IMR-90 (cell line): ENCODE measurements around the gene NKX6-2. TPM values are rescaled to one million over a fixed set of nuclear protein-coding genes. Genes with fewer than 3 reads are reported as not detected.

Source experiments
- ATAC-seq: fragments of 200-7000 bp; cut with Tn5 transposase; 2 replicates; pipeline ENCODE4 v1.9.1; 2020; ENCODE audit warnings: low read depth, mild to moderate bottlenecking, moderate library complexity
- BruUV-seq: library from RNA; stranded (reverse); fragments of 400-500 nt; replicated peaks from 2 replicates; lab custom pipeline; 2021; lab: Mats Ljungman, UMichigan
- CTCF ChIA-PET: fragments of 300-600 bp; formaldehyde crosslinking; extraction: SDS; loops from one replicate; lab custom pipeline; 2021; ENCODE audit warnings: antibody characterized with exemption; lab: Yijun Ruan, JAX
- POLR2A ChIA-PET: fragments of 300-600 bp; sonication (Branson Sonifier 250); formaldehyde crosslinking; loops from one replicate; lab custom pipeline; 2022; ENCODE audit warnings: antibody characterized with exemption; ENCODE audit not compliant: unreplicated experiment; lab: Charles Lee
- DNase-seq: peaks from one replicate; pipeline ENCODE4 v3.0.0; 2013
- H2AFZ ChIP-seq: replicated peaks from 2 replicates; pipeline ENCODE3; 2013; ENCODE audit warnings: low read length, mild to moderate bottlenecking; ENCODE audit not compliant: poor library complexity
- H2AK5ac ChIP-seq: 2 replicates; pipeline ENCODE4 v1.6.1; 2013; ENCODE audit warnings: low read depth, low read length, inconsistent platforms
- H2AK9ac ChIP-seq: replicated peaks from 2 replicates; pipeline ENCODE3; 2013; ENCODE audit warnings: mild to moderate bottlenecking, low read depth, low read length, moderate library complexity; ENCODE audit not compliant: poor library complexity
- H2BK120ac ChIP-seq: 2 replicates; pipeline ENCODE4 v1.6.1; 2013; ENCODE audit warnings: low read depth, low read length, inconsistent platforms
- H2BK15ac ChIP-seq: 3 replicates; pipeline ENCODE4 v1.6.1; 2013; ENCODE audit warnings: low read depth, low read length, inconsistent platforms
- H2BK20ac ChIP-seq: 2 replicates; pipeline ENCODE4 v1.6.1; 2013; ENCODE audit warnings: low read depth, mild to moderate bottlenecking, inconsistent platforms, low read length, moderate library complexity
- H2BK5ac ChIP-seq: 2 replicates; pipeline ENCODE4 v1.6.1; 2013; ENCODE audit warnings: mild to moderate bottlenecking, low read depth, low read length, inconsistent platforms; ENCODE audit not compliant: poor library complexity, severe bottlenecking
- H3K14ac ChIP-seq: replicated peaks from 2 replicates; pipeline ENCODE4 v1.6.1; 2013; ENCODE audit warnings: low read depth, low read length, inconsistent platforms
- H3K18ac ChIP-seq: 2 replicates; pipeline ENCODE4 v1.6.1; 2013; ENCODE audit warnings: low read depth, low read length, control low read depth
- H3K23ac ChIP-seq: 2 replicates; pipeline ENCODE4 v1.6.1; 2013; ENCODE audit warnings: low read depth, low read length, inconsistent platforms
- H3K27ac ChIP-seq: 2 replicates; pipeline ENCODE4 v1.5.1; 2013; ENCODE audit warnings: mild to moderate bottlenecking, control low read depth, low read length; ENCODE audit not compliant: insufficient read depth
- H3K27me3 ChIP-seq: 2 replicates; pipeline ENCODE4 v1.6.1; 2013; ENCODE audit warnings: low read length; ENCODE audit not compliant: control insufficient read depth, insufficient read depth
- H3K36me3 ChIP-seq: 2 replicates; pipeline ENCODE4 v1.6.1; 2013; ENCODE audit warnings: low read length, mixed read lengths; ENCODE audit not compliant: control insufficient read depth, insufficient read depth
- H3K4ac ChIP-seq: 2 replicates; pipeline ENCODE4 v1.6.1; 2013; ENCODE audit warnings: low read depth, low read length, inconsistent platforms
- H3K4me1 ChIP-seq: 2 replicates; pipeline ENCODE4 v1.6.1; 2013; ENCODE audit warnings: low read length, mixed read lengths; ENCODE audit not compliant: control insufficient read depth, insufficient read depth
- H3K4me2 ChIP-seq: 2 replicates; pipeline ENCODE4 v1.6.1; 2013; ENCODE audit warnings: low read depth, mild to moderate bottlenecking, control low read depth, low read length, moderate library complexity
- H3K4me3 ChIP-seq: 2 replicates; pipeline ENCODE4 v1.5.1; 2013; ENCODE audit warnings: low read depth, mild to moderate bottlenecking, control low read depth, low read length, moderate library complexity; ENCODE audit not compliant: insufficient read depth
- H3K56ac ChIP-seq: 2 replicates; pipeline ENCODE4 v1.6.1; 2013; ENCODE audit warnings: low read length, inconsistent platforms; ENCODE audit not compliant: insufficient read depth; ENCODE audit errors: extremely low read depth
- H3K79me1 ChIP-seq, 2 experiments: 2 replicates each; pipeline ENCODE4 v1.6.1; 2013; ENCODE audit warnings: low read length in 2 of 2, inconsistent platforms in 1 of 2, low read depth in 1 of 2
- H3K9ac ChIP-seq: 2 replicates; pipeline ENCODE4 v1.6.1; 2013; ENCODE audit warnings: low read depth, low read length, control low read depth
- H3K9me1 ChIP-seq: 2 replicates; pipeline ENCODE4 v1.6.1; 2013; ENCODE audit warnings: low read length, inconsistent platforms; ENCODE audit not compliant: insufficient read depth
- H3K9me3 ChIP-seq: 2 replicates; pipeline ENCODE4 v1.6.1; 2013; ENCODE audit warnings: low read length; ENCODE audit not compliant: control insufficient read depth, insufficient read depth
- H4K20me1 ChIP-seq: 2 replicates; pipeline ENCODE4 v1.6.1; 2013; ENCODE audit warnings: low read length, inconsistent platforms; ENCODE audit not compliant: insufficient read depth
- H4K5ac ChIP-seq: 2 replicates; pipeline ENCODE4 v1.6.1; 2013; ENCODE audit warnings: mild to moderate bottlenecking, low read depth, low read length, control low read depth
- H4K8ac ChIP-seq, 2 experiments: 2 replicates each; pipeline ENCODE4 v1.6.1; 2013; ENCODE audit warnings: low read depth in 2 of 2, low read length in 2 of 2, control low read depth in 1 of 2, inconsistent platforms in 1 of 2
- H4K91ac ChIP-seq: 2 replicates; pipeline ENCODE4 v1.6.1; 2013; ENCODE audit warnings: low read depth, low read length, inconsistent platforms; ENCODE audit not compliant: insufficient read depth
- BHLHE40 ChIP-seq: fragments of 150-350 bp; IDR thresholded peaks from 2 replicates; pipeline ENCODE4 v1.6.1; 2016; ENCODE audit warnings: mild to moderate bottlenecking, low read depth, low read length
- CHD1 ChIP-seq: IDR thresholded peaks from 2 replicates; pipeline ENCODE4 v1.6.1; 2012; ENCODE audit warnings: low read depth, low read length, improper control_type of control experiment
- CTCF ChIP-seq: conservative IDR thresholded peaks from 2 replicates; pipeline ENCODE4 v1.5.1; 2012; ENCODE audit warnings: mild to moderate bottlenecking, low read depth, low read length, improper control_type of control experiment
- MAFK ChIP-seq: IDR thresholded peaks from 2 replicates; pipeline ENCODE4 v1.6.1; 2012; ENCODE audit warnings: low read depth, low read length, improper control_type of control experiment
- MXI1 ChIP-seq: IDR thresholded peaks from 2 replicates; pipeline ENCODE4 v1.6.1; 2012; ENCODE audit warnings: low read depth, mild to moderate bottlenecking, low read length, moderate library complexity, borderline replicate concordance
- NFE2L2 ChIP-seq: fragments of 150-350 bp; IDR thresholded peaks from 2 replicates; pipeline ENCODE4 v1.6.1; 2016; ENCODE audit warnings: low read depth, mild to moderate bottlenecking, low read length
- POLR2A ChIP-seq: IDR thresholded peaks from 2 replicates; pipeline ENCODE4 v1.6.1; 2012; ENCODE audit warnings: mild to moderate bottlenecking, low read depth, low read length
- RAD21 ChIP-seq: IDR thresholded peaks from 2 replicates; pipeline ENCODE4 v1.6.1; 2012; ENCODE audit warnings: low read length, improper control_type of control experiment
- RCOR1 ChIP-seq: IDR thresholded peaks from 2 replicates; pipeline ENCODE4 v1.6.1; 2012; ENCODE audit warnings: mild to moderate bottlenecking, low read length, improper control_type of control experiment; ENCODE audit not compliant: insufficient replicate concordance
- RFX5 ChIP-seq: IDR thresholded peaks from 2 replicates; pipeline ENCODE4 v1.8.0; 2012; ENCODE audit warnings: low read depth, mild to moderate bottlenecking, low read length, moderate library complexity
- SMC3 ChIP-seq: fragments of 150-350 bp; IDR thresholded peaks from 2 replicates; pipeline ENCODE4 v1.6.1; 2016; ENCODE audit warnings: low read depth, mild to moderate bottlenecking, antibody characterized with exemption, low read length, moderate library complexity
- USF2 ChIP-seq: fragments of 150-350 bp; IDR thresholded peaks from 2 replicates; pipeline ENCODE4 v1.6.1; 2017; ENCODE audit warnings: mild to moderate bottlenecking, antibody characterized with exemption, low read length, low read depth
- WGBS, 2 experiments: methylation state at CpG; one replicate each; pipeline versions ENCODE4 v1.1.5 to v1.1.7; 2013; ENCODE audit warnings: missing lambda C conversion rate in 2 of 2; ENCODE audit not compliant: insufficient read length in 1 of 2; ENCODE audit errors: extremely low coverage in 2 of 2; 5-methylcytosine and 5-hydroxymethylcytosine counted together
- dilution Hi-C: fragments of 300-500 bp; cut with HindIII; formaldehyde crosslinking; loops from one replicate; pipeline ENCODE4 v1.14.3; 2018; ENCODE audit warnings: low sequenced_read_pairs; ENCODE audit not compliant: unreplicated experiment
- in situ Hi-C: fragments of 300-500 bp; cut with MboI; formaldehyde crosslinking; loops from 3 replicates; pipeline ENCODE4 v1.14.3; 2019; ENCODE audit warnings: low sequenced_read_pairs, inconsistent platforms, mixed read lengths
- intact Hi-C: fragments of 100-400 bp; cut with micrococcal nuclease; formaldehyde crosslinking; loops from 2 replicates; pipeline ENCODE4 v1.10.0; 2022
- polyA plus RNA-seq, 3 experiments: library from polyadenylated mRNA; depleted of rRNA; stranded (reverse); fragments of >200 nt; gene quantifications; 2 replicates each; pipeline ENCODE4 v1.2.3, GENCODE V29; 2012; ENCODE audit warnings: low replicate concordance in 1 of 3
- total RNA-seq: library from RNA; depleted of rRNA; stranded (reverse); fragments of >200 nt; gene quantifications from 2 replicates; pipeline ENCODE4 v1.2.3, GENCODE V29; 2012
- TF ChIP-seq, protein P1 (sequence below): fragments of 150-350 bp; IDR thresholded peaks from 2 replicates; pipeline ENCODE4 v1.6.1; 2016; ENCODE audit warnings: low read depth, mild to moderate bottlenecking, low read length, moderate library complexity, borderline replicate concordance

Gene NKX6-2
- total and polyA plus RNA-seq, 2 of the 4 experiments (the other 2 are of a cell fraction), result not detected

GRCh38 chr10:132810141-132810806 lies 24.3 kb upstream of the NKX6-2 start:
- 74% methylated on average over 28 of the region's 39 CpGs; no CpG with 5 or more reads in 1 of the 2 experiments for WGBS, 2 experiments
- Histone ChIP-seq H2AK9ac (no peak overlapping the region), H3K36me3 (no peaks in the 10 kb centered on the region), H3K18ac (no peak overlapping the region), H3K4me1 (no peaks in the 10 kb centered on the region), H3K9me3 (no peaks in the 10 kb centered on the region), H2BK120ac (no peak overlapping the region), H2BK5ac (no peak overlapping the region), H3K4ac (no peak overlapping the region), H3K27ac (no peak overlapping the region), H4K8ac (no peak overlapping the region), H4K5ac (no peak overlapping the region), H3K4me3 (no peak overlapping the region), H3K9ac (no peak overlapping the region), H3K79me1 (no peaks in the 10 kb centered on the region), H4K91ac (no peak overlapping the region), H3K4me2 (no peak overlapping the region), H2AK5ac (no peak overlapping the region), H3K56ac (no peak overlapping the region), H3K27me3 (peaks cover 24% of the 10 kb centered on the region; the same call in 1 of the 2 replicates), H2AFZ (no peak overlapping the region), H3K9me1 (no peaks in the 10 kb centered on the region), H2BK15ac (no peak overlapping the region), H2BK20ac (no peak overlapping the region), H3K14ac (no peak overlapping the region), H4K20me1 (no peaks in the 10 kb centered on the region), H3K23ac (no peak overlapping the region)
- TF ChIP-seq RCOR1 (no peak), BHLHE40 (no peak), POLR2A (no peak), USF2 (no peak), NFE2L2 (no peak), CTCF (no peak), RFX5 (no peak), CHD1 (no peak), SMC3 (no peak), RAD21 (no peak), MAFK (no peak), MXI1 (no peak)
- TF ChIP-seq, protein P1, sequence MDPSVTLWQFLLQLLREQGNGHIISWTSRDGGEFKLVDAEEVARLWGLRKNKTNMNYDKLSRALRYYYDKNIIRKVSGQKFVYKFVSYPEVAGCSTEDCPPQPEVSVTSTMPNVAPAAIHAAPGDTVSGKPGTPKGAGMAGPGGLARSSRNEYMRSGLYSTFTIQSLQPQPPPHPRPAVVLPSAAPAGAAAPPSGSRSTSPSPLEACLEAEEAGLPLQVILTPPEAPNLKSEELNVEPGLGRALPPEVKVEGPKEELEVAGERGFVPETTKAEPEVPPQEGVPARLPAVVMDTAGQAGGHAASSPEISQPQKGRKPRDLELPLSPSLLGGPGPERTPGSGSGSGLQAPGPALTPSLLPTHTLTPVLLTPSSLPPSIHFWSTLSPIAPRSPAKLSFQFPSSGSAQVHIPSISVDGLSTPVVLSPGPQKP, result no peak
- DNase-seq, result no peak
- dilution Hi-C loops, result no loop called here
- no peak for ATAC-seq
- BruUV-seq, result no TSS peak
- ChIA-PET CTCF (no interaction called here), POLR2A (no interaction called here)
- intact Hi-C loops, result no loop called here
- in situ Hi-C loops, result no loop called here
